ENCODE data around the gene TRAK2. TPM values are rescaled to one million over a fixed set of nuclear protein-coding genes. Genes with fewer than 3 reads are reported as not detected.

Gene TRAK2
- polyA plus RNA-seq, 1 donor from 2014 or later = 19.6 TPM

GRCh38 chr2:201482543-201482942, 31.3 kb upstream of the TRAK2 start:
- Histone ChIP-seq H3K4me2 (ENCODE audit: low read length) (no peak overlapping the region), H3K36me3 (ENCODE audit: insufficient read depth, low read length) (no peaks in the 10 kb centered on the region), H3K79me2 (replicated peaks; ENCODE audit: insufficient read depth, low read length) (no peaks in the 10 kb centered on the region), H3K27ac (ENCODE audit: low read length) (no peak overlapping the region), H2AFZ (ENCODE audit: low read depth, low read length) (no peak overlapping the region), H3K9ac (ENCODE audit: low read length) (no peak overlapping the region), H3K9me3 (ENCODE audit: low read length) (no peaks in the 10 kb centered on the region), H4K20me1 (ENCODE audit: insufficient read depth) (no peaks in the 10 kb centered on the region), H3K4me3 (ENCODE audit: low read length) (no peak overlapping the region), H3F3A (ENCODE audit: insufficient read depth, low read length, poor library complexity, severe bottlenecking) (no peaks in the 10 kb centered on the region), H3K27me3 (ENCODE audit: insufficient read depth, low read depth, low read length) (no peaks in the 10 kb centered on the region), H3K9me2 (ENCODE audit: insufficient read depth, low read length) (no peaks in the 10 kb centered on the region)
- no peak for TF ChIP-seq RAD21 (conservative IDR thresholded peaks at IDR 0.05)
- TF ChIP-seq REST (IDR thresholded peaks at IDR 0.05; ENCODE audit: borderline replicate concordance) = no peak
- TF ChIP-seq MXI1 (conservative IDR thresholded peaks at IDR 0.05; ENCODE audit: poor library complexity, severe bottlenecking) = no peak
- no peak for TF ChIP-seq SMC3 (conservative IDR thresholded peaks at IDR 0.05; ENCODE audit: poor library complexity)
- no peak for TF ChIP-seq EP300 (conservative IDR thresholded peaks at IDR 0.05; ENCODE audit: poor library complexity, severe bottlenecking)
- no peak for TF ChIP-seq EZH2 (IDR thresholded peaks at IDR 0.05; ENCODE audit: borderline replicate concordance, insufficient read depth, low read length, poor library complexity, severe bottlenecking)
- no peak for TF ChIP-seq CTCF (IDR thresholded peaks at IDR 0.05; ENCODE audit: poor library complexity, severe bottlenecking)

- Histone ChIP-seq H3K79me2 (replicated peaks; ENCODE audit: insufficient read depth, low read length) (no peaks in the 10 kb centered on the region), H3K4me2 (ENCODE audit: low read length) (no peak overlapping the region)
Measured at GRCh38 chr2:201472411-201472810, 21.2 kb upstream of the TRAK2 start.

More at GRCh38 chr2:201472411-201472810, 21.2 kb upstream of the TRAK2 start:
- Histone ChIP-seq H3K36me3 (ENCODE audit: insufficient read depth, low read length) (peaks cover 6% of the 10 kb centered on the region), H3K9me3 (ENCODE audit: low read length) (no peaks in the 10 kb centered on the region), H4K20me1 (ENCODE audit: insufficient read depth) (no peaks in the 10 kb centered on the region), H2AFZ (ENCODE audit: low read depth, low read length) (no peak overlapping the region), H3K27ac (ENCODE audit: low read length) (no peak overlapping the region), H3K9me2 (ENCODE audit: insufficient read depth, low read length) (no peaks in the 10 kb centered on the region), H3F3A (ENCODE audit: insufficient read depth, low read length, poor library complexity, severe bottlenecking) (no peaks in the 10 kb centered on the region), H3K4me3 (ENCODE audit: low read length) (no peak overlapping the region), H3K9ac (ENCODE audit: low read length) (no peak overlapping the region), H3K27me3 (ENCODE audit: insufficient read depth, low read depth, low read length) (no peaks in the 10 kb centered on the region)
- TF ChIP-seq POLR2AphosphoS5 (IDR thresholded peaks at IDR 0.05) (no peak), REST (IDR thresholded peaks at IDR 0.05; ENCODE audit: borderline replicate concordance) (no peak), MXI1 (conservative IDR thresholded peaks at IDR 0.05; ENCODE audit: poor library complexity, severe bottlenecking) (no peak), CTCF (IDR thresholded peaks at IDR 0.05; ENCODE audit: poor library complexity, severe bottlenecking) (no peak), TAF1 (IDR thresholded peaks at IDR 0.05; ENCODE audit: low read depth) (no peak), EZH2 (IDR thresholded peaks at IDR 0.05; ENCODE audit: borderline replicate concordance, insufficient read depth, low read length, poor library complexity, severe bottlenecking) (no peak)
